Measurements from ENCODE around the gene EPC1. TPM values are rescaled to one million over a fixed set of nuclear protein-coding genes. Genes with fewer than 3 reads are reported as not detected.

EPC1 gene
- total RNA-seq, 2 donors from 2014 or later, result 40.2 to 48.5 TPM

GRCh38 chr10:32299354-32299980 lies 47.5 kb downstream of the EPC1 start:
- DNase-seq (ENCODE audit: low spot score) (no peak), ATAC-seq (ENCODE audit: insufficient number of reproducible peaks, low FRiP score, low read depth) (no peak)
- H3K9me3 ChIP-seq, result no peaks in the 10 kb centered on the region
- peaks cover 6 to 10% of the 10 kb centered on the region in 2 donors for H3K4me1 ChIP-seq (ENCODE audit: control insufficient read depth in 1 of 2, low read depth in 2 of 2)
- TF ChIP-seq CTCF (IDR thresholded peaks at IDR 0.05), result no peak
- H3K36me3 ChIP-seq, result no peaks in the 10 kb centered on the region
- no peak overlapping the region for H3K4me3 ChIP-seq
- no peak overlapping the region for H3K27ac ChIP-seq
- no peaks in the 10 kb centered on the region for H3K27me3 ChIP-seq (replicated peaks; ENCODE audit: insufficient read depth)

- Histone ChIP-seq H3K4me3 (no peak overlapping the region), H3K27ac (no peak overlapping the region), H3K36me3 (no peaks in the 10 kb centered on the region), H3K9me3 (no peaks in the 10 kb centered on the region), H3K4me1 (ENCODE audit: control insufficient read depth in 1 of 2, low read depth in 2 of 2) (peaks cover 9 to 10% of the 10 kb centered on the region in 2 donors), H3K27me3 (replicated peaks; ENCODE audit: insufficient read depth) (no peaks in the 10 kb centered on the region)
- ATAC-seq (ENCODE audit: insufficient number of reproducible peaks, low FRiP score, low read depth), result no peak
- no peak for DNase-seq (ENCODE audit: low spot score)
- TF ChIP-seq CTCF (IDR thresholded peaks at IDR 0.05), result no peak
These were observed 48.7 kb downstream of the EPC1 start for GRCh38 chr10:32298075-32298812.

GRCh38 chr10:32295027-32295426 lies 51.9 kb downstream of the EPC1 start:
- Histone ChIP-seq H3K36me3 (peaks cover 7% of the 10 kb centered on the region), H3K4me1 (ENCODE audit: control insufficient read depth in 1 of 2, low read depth in 2 of 2) (peaks cover 10% of the 10 kb centered on the region in 2 donors), H3K9me3 (no peaks in the 10 kb centered on the region), H3K27ac (no peak overlapping the region), H3K27me3 (replicated peaks; ENCODE audit: insufficient read depth) (no peaks in the 10 kb centered on the region), H3K4me3 (no peak overlapping the region)
- no peak for ATAC-seq (ENCODE audit: insufficient number of reproducible peaks, low FRiP score, low read depth)
- TF ChIP-seq CTCF (IDR thresholded peaks at IDR 0.05), result no peak
- DNase-seq (ENCODE audit: low spot score), result no peak

- no peaks in the 10 kb centered on the region for H3K9me3 ChIP-seq
- H3K27ac ChIP-seq, result no peak overlapping the region
- H3K36me3 ChIP-seq, result peaks cover 11% of the 10 kb centered on the region
- DNase-seq (ENCODE audit: low spot score) (no peak), ATAC-seq (ENCODE audit: insufficient number of reproducible peaks, low FRiP score, low read depth) (no peak)
- peaks cover 5 to 7% of the 10 kb centered on the region in 2 donors for H3K4me1 ChIP-seq (ENCODE audit: control insufficient read depth in 1 of 2, low read depth in 2 of 2)
- no peak overlapping the region for H3K4me3 ChIP-seq
- no peak for TF ChIP-seq CTCF (IDR thresholded peaks at IDR 0.05)
- H3K27me3 ChIP-seq (replicated peaks; ENCODE audit: insufficient read depth), result no peaks in the 10 kb centered on the region
These were observed 53.4 kb downstream of the EPC1 start for GRCh38 chr10:32293581-32293980.

GRCh38 chr10:32279795-32280194 lies 67.2 kb downstream of the EPC1 start:
- DNase-seq (ENCODE audit: low spot score) (no peak), ATAC-seq (ENCODE audit: insufficient number of reproducible peaks, low FRiP score, low read depth) (no peak)
- peaks cover 0 to 5% of the 10 kb centered on the region in 2 donors for H3K4me1 ChIP-seq (ENCODE audit: control insufficient read depth in 1 of 2, low read depth in 2 of 2)
- no peaks in the 10 kb centered on the region for H3K36me3 ChIP-seq
- H3K27ac ChIP-seq, result no peak overlapping the region
- no peak overlapping the region for H3K4me3 ChIP-seq
- H3K9me3 ChIP-seq, result no peaks in the 10 kb centered on the region
- H3K27me3 ChIP-seq (replicated peaks; ENCODE audit: insufficient read depth), result no peaks in the 10 kb centered on the region
- TF ChIP-seq CTCF (IDR thresholded peaks at IDR 0.05), result no peak

All from thoracic aorta (tissue), 2 donors.